ENCODE measurements around the gene PLCH1.
A peak's percentile ranks its signal among the peaks of the same experiment; 100 is the strongest.

Gene PLCH1

DNA sequence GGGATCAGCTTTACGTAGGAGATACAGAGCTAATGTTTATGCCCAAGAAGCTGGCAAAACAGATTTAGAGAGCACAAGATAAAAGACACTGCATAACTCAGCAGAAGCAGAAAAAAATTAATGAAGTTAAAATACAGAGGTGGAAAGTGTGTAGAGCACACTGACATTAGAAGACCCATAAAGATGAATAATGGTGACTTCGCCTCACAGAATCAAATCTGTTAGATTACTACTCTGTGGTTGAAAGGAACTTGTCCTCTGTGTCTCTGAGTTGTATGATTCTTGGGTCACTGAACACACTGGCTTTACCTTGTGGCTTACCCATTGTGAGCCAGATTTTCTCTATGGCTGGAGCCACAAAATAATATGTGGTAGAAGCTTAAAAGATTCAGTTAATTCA is 224.4 kb downstream of the PLCH1 start:
- DNase-seq = no peak

DNA sequence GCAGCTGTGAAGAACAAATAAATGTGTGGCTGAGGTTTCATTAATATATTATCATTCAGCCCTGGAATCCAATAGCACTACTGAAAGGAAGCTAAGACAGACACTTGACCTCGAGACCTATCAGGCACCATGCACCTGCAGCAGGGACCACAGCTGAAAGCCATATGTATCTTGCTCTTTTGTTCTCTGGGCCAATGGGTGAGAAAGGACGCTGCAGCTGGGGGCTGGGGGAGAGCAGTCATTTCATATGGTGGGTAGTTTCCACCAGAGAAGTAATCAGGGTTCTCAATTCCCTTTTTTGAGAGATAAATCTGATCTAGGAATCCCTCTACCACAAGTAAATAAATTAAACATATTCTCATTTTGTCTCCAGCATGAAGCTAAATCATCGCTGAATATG is 225.8 kb downstream of the PLCH1 start:
- peak; percentile 36 for DNase-seq

DNA sequence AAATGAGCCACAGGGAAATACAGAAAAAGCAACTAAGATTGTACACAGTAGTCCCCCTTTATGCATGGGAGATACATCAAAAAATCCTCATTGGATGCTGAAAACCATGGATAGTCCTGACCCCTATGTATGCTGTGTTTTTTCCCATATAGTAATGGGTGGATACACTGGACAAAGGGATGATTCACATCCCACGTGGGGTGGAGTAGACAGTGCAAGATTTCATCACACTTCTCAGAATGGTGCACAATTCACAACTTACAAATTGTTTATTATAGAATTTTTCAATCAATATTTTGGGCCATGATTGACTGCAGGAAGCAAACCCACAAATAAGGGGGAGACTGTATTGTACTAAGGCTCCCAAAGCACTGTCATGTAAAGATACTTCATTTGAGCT is 227.0 kb downstream of the PLCH1 start:
- DNase-seq = no peak

DNA sequence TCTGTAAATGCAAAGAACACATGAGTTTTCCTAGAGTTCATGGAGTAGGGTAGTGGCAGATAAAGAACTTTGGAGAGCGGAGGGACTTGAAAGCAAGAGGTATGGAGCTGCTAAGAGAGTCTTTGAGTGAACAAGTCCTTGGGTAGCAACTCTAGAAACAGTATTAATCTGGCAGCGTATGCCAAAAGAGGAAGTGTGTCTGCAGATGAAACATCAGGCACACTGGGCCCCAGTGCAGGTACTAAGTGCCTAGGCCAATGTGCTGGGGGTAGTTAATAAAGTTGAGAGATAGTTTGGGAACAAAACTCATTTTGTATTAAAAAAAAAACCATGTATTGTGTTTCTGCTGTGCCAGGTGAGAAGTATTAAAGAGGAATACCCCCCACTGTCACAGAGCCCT is 228.4 kb downstream of the PLCH1 start:
- no peak for DNase-seq

DNA sequence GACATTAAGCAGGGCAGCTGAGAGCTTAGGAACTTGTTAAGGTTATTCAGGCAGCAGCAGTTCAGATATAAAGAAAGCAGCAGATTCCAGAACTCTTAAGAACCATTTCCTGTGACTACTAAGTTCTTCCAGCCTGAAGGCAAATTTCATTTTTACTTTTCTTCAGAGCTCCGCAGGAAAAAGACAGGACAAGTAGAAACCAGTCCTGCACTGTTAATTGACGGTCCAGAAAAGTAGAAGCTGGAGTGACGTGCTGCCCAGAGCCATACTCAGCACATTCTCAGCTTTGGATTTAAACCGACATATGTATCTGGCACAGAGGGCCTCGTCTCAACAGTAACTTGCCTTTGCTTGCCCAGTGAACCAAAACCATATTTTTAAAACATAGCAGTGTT is 232.0 kb downstream of the PLCH1 start:
- no peak for DNase-seq

DNA sequence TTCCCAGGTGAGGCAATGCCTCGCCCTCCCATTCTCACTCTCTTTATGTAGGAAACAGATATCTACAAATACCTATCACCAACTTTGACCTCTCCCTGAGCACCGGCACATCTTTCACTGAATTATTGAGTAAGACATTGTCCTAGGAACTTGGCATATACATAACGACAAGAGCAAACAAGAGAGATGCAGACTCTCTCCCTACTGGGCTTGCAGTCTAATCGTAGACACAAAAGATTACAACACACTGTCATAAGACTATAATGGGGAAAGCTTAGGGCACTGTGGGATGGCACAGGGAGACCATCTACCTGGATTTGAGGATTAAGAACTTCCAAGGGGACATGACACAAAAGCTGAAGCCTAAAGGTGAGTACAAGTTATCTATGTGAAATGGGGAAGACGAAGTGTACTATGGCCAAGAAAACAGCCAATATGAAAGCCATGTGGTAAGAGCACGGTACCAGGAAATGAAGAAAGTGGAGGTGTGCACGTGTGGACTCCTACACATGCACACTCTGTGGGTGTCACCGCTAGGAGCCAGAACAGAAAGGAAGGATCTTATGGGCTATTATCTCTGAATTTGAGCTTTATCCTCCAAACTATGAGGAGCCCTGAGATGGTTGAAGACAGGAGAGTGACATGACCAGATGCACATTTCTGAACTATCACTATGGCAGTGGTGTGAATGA is 232.6 kb downstream of the PLCH1 start:
- no peak for DNase-seq

DNA sequence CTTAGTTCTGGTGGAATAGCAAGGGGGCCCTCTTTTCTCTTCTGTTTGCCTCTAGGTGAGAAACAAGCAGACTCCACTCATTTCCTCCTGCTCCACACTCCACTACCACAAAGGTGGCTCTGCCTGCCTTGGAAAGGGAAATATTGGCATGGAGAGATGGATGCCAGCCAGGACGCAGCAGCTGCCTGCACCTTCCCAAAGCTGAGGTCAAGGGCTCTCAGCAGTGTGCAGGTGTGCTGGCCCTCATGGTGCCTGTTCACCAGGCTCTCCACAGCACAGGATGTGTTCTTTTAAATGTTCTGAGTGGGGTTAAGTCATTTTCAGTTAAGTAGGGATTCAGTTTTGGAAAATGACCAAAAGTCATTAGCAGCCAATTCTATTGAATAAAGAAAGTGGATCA is 240.2 kb downstream of the PLCH1 start:
- DNase-seq = peak; percentile 98

DNA sequence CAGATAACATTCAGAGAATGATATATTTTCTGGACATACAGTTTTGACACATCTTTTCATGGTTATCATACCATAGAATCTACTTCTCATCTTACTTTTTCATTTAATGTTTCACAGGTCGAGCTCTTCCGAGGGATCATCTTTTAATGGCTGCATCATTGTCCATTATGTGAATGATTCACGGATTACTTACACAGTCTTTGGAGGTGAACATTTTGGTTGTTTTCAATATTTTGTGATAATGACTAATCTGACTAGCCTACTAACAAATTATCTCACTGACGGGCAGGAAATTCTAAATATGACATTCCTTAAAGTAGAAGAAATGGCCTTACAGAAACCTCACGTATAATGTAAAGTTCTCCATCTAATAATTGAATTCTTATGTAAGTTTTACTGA is 242.2 kb downstream of the PLCH1 start:
- no peak for DNase-seq

DNA sequence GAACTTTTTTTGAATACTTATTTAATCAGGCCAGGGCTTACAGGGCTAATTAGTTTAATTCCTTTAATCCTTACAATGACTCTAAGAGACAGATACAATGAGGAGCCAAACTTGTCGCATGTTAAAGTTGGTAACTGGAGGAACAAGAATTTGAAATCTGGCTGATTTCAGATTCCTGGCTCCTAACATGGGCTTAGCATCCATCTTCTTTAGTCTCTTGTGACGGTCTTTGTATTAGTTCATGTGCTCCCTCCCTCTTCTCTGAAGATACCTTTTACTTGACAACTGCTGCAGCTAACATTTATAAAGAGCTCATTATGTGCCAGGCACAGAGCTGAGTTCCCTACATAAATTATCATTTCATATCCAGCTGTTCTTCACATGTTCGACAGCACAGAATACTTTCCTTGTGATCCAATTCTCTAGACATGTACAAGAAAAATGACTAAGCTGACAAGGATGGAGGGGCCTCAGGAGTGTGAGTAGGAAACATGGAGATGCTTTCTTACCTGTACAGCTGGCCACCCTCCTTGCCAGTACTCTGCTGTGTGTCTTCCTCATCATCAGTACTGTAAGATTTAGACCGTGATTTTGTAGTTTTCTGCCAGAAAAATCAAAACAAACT is 244.6 kb downstream of the PLCH1 start:
- no peak for DNase-seq

DNA sequence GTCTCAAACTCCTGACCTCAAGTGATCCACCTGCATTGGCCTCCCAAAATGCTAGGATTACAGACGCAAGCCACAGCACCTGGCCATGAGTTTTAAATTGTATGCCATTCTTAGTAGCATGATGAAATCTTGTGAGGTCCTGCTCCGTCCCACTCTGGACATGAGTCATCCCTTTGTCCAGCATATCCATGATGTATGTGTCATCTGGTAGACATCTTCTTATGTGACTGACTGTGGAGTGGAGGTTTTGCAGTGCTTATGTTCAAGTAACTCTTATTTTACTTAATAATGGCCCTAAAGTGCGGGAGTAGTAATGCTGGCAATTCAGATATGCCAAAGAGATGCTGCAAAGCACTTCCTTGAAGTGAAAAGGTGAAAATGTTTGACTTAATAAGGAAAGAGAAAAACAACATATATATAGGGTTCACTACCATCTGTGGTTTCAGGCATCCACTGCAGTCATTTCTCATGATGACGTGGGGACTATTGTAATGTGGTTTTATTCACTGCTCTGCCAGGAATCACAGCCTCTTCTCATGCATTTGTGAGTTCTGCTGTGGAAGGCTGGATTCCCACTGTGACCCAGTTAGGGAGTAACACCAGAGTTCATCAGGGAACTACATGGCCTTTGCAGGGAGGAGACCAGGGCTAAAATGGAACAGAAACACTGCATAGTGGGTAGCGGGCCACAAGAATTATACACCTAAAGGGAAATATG is 246.8 kb downstream of the PLCH1 start:
- DNase-seq = no peak

DNA sequence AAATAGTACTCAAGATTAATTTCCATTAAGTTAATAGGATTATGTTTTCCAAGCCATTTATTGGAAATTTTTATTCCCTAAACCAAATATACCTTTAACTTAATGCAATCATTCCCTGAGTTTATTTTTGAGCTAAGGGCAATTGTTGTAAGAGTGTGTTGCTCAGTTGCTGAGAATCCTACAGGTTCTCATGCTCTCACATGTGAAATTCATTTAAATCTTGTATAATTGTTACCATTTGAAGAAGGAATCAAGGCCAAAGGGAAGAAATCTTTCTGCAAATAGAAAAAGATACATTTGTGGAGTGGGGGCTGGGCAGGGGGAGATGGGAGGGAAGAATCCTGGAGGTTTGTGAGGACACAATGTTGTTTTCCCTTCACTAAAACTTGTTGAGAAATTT is 248.7 kb downstream of the PLCH1 start:
- DNase-seq = no peak

DNA sequence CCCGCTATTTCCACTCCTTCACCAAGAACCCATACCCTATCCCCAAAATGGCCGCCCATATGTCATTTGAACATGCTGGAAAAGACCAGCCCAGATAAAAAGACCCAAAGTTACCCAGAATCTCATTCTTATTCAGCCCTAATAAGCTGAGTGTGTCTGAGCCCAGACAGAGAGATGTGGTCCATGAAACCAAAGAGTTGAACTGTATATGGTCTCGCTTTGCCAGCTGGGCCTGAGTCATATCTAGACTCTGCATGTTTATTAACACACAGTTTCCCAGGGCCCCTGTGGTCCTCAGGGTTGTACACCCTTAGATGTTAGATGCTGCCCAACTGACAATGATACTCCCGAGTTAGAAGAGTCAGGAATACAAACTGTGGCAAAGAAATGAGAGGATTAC is 249.5 kb downstream of the PLCH1 start:
- DNase-seq = no peak

DNA sequence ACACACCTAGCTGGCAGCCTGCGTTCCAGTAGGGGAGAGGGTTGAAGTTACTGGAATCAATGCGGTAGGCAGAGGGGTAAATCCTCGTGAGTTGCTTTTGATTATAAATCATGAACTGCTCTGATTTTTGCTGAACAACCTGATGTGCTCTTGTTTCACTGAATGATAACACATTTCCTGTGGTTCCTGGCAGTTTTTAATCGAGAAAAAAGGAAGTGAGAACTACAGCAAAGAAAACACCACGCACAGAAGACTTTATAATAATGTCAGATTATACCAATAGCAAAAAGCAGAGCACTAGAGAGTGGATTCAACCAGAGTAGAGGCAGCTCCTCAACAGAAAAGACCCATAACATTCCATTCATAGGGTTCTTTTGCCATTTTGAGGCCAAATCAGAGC is 250.5 kb downstream of the PLCH1 start:
- DNase-seq = no peak

DNA sequence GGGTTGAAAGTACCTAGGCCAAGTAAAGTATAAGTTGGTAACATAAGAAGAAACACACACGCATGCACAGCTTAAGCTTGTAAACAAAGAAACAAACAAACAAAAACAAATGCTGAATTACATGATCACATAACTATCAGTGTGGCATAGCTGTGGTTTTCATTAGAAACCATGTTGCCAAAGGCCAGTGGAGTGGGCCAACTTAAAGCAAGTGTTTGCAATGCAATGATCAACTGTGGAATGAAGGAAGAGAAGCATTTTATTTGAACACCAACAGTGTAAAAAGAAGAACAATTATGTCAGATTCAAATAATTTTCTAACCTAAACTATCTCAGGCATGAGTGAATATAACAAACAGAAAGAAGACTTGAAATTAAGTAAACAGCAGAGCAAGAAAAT is 252.0 kb downstream of the PLCH1 start:
- no peak for DNase-seq

DNA sequence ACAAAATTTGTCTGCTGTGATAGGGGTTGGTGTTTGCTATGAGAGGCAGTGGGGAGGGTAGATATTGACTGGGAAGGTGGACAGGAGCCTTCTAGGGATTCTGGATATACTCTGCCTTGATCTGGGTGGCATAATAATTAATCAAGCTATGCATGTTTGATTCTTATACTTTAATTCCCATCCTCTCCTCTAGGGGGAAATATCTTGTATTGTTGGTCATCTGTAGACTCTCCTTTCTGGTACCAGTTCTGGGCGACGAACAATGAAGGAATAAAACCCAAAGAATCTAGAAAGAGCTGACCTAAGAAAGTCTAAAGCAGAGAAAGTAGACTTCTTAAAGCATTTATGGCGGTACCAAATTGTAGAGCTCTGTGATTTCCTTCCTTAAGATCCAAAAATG is 253.2 kb downstream of the PLCH1 start:
- no peak for DNase-seq

DNA sequence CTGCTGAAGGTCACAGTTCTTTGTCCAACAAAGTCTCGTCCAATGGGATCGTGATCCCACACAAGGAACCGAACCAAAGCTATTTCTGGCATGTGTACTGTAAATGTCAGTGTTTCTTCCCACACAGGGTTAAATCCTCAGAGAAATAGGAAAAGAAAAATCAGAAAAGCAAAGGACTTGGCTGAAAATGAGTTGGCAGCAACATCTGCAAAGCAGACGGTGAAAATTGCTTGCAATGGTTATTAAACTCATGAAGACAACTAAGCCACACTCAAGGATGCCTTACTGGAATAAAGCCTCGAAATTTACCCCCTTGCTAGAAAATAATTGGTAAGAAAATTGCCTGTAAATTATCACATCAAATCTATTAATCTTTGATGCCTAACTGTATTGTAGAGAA is 256.2 kb downstream of the PLCH1 start:
- no peak for DNase-seq

DNA sequence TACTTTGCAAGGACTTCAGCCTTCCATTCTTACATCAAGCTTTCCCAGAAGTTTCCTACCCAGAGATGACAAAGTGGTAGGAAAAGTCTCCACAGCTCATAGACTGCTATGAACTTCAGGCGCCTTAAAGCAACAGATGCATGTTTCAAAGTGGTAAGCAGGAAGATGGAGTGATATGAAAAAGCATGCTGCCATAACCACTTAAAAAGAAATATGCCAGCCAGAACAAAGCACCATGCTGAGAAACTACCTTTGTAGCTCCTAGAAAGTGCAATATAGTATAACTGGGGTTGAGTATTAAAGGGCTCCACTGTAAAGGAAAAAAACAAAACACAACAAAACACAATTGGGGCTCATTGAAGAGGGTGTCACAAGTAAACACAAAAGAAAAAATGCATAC is 259.0 kb downstream of the PLCH1 start:
- no peak for DNase-seq

DNA sequence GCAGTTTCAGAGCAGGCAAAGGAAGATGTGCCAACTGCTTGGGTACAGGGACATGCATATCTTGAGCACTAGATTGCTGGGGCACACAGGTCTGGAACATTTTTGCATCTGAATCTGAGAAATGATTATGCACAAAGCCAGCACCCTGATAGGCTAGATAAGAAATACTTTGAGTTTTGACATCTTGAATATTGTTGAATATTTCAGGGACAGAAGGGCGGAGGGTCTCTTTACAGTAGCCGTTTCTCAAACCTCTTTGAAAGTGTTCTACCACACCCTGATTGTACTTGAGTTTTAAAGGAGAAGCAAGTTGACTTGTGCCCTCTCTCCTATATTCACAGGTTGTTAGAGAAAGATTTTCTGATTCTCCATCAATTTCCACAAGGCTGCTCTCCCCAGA is 263.3 kb downstream of the PLCH1 start:
- no peak for DNase-seq

DNA sequence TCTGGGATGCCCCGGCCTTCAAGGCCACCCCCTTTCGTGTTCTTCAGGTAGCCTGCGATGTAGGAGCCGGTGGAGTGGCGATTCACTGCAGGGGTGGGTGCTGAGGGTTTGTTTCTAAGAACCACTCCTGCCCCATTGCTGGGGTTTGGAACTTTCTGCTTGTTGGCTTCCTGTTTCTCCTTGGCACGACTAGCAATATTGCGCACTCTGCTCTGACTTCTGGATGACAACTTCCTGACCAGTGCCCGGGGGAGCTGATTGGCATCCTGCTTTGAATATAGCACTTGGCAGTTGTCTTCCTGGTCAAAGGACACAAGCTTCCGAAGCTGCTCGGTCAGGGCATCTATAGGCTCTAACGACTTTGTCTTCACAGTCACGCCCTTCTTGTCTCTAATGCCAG is 263.8 kb downstream of the PLCH1 start:
- no peak for DNase-seq

DNA sequence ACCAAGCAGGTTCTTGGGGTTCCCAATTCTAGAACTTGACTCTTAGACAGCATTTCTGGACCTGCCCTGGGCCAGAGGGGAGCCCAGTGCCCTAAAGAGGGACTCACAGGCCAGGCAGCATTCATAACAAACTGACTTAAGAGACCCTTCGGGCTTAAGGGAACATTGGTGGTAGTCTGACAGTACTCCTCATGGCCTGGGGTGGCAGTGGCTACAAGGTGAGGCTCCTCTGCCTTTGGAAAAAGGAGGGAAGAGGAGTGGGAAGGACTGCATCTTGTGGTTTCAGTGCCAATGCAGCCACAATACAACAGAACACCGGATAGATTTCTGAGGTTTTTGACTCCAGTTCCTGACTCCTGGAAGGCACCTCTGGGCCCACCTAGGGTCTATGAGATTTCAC is 279.2 kb downstream of the PLCH1 start:
- no peak for DNase-seq

DNA sequence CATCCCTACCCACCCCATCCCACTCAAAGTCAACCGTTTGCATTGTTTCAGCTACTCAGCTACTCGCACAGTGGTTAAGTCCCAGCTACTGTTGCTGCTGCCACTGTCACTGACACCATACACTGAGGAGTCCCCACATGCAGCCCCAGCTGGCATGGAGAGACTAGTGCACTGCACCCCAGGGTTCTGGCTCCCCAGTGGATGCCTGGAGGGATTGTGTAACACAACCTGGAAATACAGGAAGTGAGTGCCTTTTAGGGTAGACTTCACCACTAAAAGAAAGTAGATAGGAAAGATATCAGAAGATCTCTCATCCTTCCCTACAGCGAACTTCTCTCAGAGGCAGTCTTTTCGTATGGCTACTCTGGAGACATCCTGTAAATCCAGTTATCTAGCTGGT is 282.2 kb downstream of the PLCH1 start:
- DNase-seq = peak; percentile 35

DNA sequence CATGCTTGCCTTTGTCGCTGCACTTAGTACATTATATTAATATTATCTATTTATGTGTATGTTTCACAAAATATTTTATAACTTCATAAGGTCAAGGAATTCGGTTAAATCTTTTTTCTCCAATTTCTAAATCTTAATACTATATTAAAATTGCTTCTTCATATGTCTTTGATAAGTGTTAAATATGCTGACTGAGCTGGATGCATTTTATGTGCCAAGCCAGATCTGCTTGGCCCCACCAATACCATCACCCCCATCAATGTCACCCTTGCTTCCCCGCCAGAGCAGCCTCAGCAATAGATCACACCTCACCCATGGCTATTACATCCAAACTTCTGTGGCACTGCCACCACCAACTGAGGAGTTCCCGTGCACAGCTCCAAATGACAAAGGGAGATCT is 287.3 kb downstream of the PLCH1 start:
- DNase-seq = no peak

DNA sequence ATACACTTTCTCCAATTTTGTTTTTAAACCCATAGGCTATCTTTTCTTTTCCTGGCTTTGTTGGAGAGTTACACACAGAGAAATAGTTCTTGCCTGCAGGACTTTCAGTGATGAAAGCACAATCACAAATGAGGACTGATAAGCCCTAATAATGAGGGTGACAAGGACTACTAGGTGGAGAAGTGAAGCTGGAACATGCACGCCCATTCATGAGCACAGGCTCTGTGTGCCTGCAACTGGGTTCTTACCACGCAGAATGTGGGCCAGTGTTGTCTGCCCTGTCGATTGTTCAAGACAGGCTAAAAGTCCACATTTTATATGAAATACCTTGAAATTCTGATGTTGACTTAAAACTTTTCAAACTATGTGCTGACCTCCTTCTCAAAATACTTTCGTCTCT is 289.1 kb downstream of the PLCH1 start:
- DNase-seq = no peak

DNA sequence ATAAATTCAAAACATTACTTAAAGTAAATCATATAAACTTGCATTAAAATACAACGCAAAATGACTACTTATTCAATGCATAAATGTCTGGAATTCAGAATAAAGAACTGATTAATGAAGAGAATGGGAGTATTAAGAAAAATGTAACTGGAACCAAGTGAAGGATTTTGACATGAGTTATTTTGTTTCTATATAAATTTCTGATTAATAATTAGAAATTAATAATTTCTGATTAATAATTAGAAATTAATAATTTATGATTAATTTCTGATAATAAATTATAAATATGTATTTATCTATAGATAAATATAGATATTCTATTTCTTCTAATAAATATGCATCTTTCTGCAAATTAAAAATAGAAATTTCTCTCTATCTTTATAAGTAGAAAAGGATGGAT is 291.4 kb downstream of the PLCH1 start:
- DNase-seq = no peak
